GM21717 (cell line): ENCODE results near the gene NPRL2.
"Not testable (repeated sequence)": the region's sequence is repeated elsewhere in the genome, so short reads cannot be mapped to it uniquely, and the experiment has no call there.

ENCODE experiments used
- ATAC-seq: cut with Tn5 transposase; IDR thresholded peaks from one replicate; pipeline ENCODE4 v1.9.1; 2021; ENCODE audit warnings: mild to moderate bottlenecking, moderate library complexity; ENCODE audit not compliant: unreplicated experiment

NPRL2 gene

DNA sequence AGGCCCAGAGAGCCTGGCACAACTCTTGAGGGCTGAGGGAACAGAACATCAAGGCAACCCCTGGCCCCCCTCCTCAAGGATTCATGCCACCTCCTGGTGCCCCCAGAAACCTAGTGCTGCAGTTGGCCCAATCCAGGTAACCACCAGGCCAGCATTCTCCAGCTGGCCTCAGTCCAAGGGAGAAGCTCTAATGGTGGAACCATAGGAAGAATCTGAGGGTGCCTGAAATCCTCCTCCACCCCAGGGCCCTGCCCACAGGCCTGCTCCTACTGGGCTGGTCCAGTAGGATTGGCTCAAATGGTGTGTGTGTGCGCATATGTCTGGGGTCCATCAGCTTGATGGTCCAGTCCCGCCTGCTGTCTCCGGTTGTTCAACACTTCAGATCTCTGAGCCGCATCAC lies 35.8 kb downstream of the NPRL2 start:
- no peak for ATAC-seq

DNA sequence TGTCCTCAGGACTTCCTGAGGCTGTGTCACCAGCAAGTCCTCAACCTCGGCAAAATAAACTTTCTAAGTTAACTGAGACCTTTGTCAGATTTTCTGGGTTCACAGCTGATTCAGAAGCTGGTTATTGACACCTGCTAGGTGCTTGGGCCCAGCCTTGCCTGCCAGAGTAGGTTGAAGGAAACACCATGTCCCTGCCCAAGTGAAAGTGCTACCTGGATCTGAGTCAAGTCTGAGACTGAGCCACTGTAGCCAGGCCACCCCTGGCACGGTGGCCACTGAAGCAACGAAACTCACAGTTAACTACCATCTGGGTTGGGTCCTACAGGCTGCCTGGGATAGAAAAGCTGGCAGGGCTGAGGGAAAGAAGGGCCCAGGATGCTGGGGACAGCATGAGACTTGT lies 36.2 kb downstream of the NPRL2 start:
- ATAC-seq, result no peak

DNA sequence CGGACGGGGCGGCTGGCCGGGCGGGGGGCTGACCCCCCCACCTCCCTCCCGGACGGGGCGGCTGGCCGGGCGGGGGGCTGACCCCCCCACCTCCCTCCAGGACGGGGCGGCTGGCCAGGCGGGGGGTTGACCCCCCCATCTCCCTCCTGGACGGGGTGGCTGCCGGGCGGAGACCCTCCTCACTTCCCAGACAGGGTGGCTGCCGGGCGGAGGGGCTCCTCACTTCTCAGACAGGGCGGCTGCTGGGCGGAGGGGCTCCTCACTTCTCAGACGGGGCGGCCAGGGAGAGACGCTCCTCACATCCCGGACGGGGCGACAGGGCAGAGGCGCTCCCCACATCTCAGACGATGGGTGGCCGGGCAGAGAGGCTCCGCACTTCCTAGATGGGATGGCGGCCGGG lies 38.5 kb downstream of the NPRL2 start:
- ATAC-seq, result not testable (repeated sequence)

DNA sequence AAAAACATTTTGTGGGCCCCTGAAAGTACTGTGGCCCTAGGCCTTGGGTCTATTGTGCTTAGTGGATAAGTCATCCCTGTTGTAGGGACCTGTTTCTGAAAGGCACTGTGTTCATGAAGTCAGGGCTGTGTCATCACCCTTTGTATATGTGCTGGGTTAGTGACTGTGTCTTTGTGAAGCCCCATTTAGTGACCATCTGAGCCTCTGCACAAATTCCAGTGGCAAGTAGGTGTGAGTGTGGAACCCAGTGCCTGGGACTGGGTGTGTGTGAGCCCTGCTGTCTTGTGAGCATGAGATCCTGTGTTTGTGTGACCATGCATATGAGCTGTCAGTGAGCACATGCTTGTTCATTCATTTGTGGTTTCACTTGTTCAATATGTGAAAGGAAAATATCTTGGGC lies 46.0 kb downstream of the NPRL2 start:
- no peak for ATAC-seq

DNA sequence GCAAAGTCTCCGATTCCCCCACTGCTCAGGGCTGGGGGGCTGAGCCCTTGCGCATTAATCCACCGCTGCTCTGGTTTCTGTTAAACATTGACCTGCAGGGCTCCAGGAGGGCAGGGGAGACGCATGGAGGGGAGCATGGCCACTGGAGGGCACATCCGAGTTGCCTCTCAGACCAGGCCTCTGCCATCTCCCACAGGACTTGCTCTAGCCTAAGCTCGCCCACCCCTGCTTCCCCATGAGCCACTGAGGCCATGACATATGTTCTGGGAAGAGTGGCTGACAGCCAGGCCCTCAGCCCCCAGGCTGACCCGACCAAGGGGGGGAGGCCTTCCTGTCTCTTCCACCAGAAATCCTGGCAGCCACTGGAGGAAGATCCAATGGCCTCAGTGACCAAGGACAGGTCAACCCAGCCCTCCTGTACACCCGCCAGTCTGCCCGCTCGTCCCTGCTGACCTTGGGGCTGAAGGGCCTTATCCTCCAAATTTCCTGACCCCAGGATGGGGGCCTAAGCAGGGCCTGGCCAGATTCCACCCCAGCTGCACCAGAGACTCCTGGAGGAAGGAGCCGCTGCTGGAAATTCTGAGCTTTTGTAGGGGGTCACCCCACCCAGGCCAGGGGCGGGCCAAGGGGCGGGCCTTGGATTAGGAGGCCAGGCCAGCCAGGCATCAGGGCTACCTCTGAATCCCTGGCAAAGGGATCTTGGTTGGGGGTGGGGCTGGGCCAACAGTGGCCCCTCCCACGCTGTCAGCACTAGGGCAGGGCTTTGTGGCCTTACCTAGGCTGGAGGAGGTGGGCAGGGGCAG lies 47.4 kb downstream of the NPRL2 start, which contains the start of gene HYAL1:
Gene HYAL1 (minus strand): TSS at position 562 of the 803 bp plus-strand sequence. CDS start 618 bp downstream, outside the sequence.
- no peak for ATAC-seq

DNA sequence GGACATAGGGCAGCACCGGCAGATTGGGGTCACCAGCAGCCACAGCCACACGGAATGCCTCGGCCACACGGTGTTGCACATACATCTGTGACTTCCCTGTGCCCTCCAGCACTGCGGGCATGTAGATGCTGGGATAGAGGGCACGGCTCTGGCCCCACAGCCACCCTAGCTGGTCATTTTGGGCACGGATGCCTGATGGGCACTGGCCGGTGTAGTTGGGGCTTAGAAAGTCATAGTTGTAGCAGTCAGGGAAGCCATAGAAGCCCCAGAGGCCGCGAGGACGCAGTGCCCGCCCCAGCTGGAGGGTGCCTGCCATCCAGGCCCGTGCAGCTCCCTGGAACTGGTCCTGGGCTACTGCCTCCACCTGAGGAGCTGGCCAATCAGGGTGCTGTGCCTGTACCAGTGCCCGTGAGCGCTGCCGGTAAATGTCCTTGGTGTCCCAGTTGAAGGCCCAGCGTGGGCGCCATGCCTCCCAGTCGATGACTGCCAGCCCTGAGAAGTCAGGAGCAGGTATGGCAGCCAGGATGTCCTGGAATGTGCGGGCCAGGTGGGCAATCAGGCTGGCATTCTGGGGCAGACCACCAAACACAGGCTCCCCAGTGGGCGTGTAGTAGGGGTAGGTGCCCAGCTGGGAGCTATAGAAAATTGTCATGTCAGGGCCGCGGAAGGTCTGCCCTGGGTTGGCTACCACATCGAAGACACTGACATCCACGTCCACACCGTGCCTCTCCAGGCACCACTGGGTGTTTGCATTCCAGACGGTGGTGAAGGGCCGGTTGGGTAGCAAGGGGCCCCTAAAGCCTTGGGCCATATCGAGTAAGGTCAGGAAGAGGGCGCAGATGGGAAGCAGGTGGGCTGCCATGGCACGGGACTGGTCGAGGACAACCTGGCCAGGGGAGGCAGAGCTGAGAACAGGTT lies 48.2 kb downstream of the NPRL2 start:
- ATAC-seq, result no peak

DNA sequence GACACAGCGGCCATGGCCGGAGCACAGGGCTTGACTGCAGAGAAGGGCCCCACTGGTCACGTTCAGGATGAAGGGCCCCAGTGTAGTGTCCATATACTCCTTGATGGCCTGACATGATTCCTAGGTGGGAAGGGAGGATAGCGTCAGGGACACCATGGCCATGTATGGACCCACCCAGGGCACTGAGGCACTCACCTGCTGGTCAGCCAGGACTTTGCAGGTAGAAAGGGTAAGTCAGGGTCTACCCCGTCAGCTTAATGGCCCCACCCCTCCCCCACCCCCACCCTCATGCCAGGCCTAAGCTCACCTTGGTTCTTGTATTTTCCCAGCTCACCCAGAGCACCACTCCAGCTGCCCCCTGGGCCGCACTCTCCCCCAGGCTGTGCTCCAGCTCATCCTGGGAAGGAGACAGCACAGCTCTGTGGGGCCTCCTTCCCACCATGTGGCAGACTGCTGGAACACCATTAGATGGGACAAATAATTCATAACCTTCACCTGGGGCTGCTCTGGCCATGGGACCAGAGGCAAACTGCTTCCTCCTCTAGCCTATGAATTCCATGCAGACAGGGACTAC lies 49.8 kb downstream of the NPRL2 start:
- ATAC-seq, result no peak

DNA sequence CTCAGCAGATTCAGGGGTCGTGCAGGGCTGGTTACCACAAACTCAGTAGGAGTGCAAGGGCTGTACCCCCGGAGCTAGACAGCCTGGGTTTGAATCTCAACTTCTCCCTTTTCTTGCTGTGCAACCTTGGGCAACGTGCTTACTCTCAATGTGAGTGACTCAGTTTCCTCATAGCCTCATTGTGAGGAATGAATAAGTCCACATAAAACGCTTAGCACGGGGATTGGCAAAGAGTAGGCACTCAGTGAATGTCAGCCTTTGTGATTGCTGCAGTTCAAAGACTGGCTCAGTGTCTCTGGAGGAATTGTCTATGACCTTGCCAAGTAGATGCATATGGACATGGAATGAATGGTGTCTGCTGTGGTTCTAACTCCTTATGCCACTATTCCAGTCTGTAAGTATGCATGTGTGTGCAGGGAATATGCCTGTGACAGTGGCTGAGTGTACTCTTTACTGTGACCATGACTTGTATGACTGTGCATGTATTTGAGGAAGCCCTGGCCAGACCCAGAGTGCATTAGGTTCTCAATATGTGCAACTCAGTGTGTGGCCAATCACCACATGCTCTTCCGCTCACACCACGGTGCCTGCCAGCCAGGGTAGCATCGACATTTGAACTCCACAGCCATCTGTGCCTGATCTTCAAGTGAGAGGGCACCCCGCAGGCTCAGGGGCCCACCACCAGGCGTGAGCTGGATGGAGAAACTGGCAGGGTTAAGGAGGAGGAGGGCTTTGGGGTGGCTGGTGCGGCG lies 50.5 kb downstream of the NPRL2 start:
- no peak for ATAC-seq

DNA sequence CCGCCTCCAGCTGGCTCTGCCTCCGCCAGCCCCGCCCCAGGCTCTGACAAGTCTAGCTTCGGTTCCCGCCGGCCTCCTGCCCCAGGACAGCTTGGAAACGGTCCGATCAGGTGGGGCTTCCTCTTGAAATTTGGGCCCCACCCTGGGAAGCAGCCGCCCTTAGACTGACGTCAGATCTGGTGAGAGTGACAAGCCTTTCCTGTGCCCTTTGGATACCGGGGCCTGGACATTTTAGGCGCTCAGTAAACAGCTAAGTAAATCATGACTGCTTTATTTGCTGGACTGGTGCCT lies 51.0 kb downstream of the NPRL2 start:
- no peak for ATAC-seq

DNA sequence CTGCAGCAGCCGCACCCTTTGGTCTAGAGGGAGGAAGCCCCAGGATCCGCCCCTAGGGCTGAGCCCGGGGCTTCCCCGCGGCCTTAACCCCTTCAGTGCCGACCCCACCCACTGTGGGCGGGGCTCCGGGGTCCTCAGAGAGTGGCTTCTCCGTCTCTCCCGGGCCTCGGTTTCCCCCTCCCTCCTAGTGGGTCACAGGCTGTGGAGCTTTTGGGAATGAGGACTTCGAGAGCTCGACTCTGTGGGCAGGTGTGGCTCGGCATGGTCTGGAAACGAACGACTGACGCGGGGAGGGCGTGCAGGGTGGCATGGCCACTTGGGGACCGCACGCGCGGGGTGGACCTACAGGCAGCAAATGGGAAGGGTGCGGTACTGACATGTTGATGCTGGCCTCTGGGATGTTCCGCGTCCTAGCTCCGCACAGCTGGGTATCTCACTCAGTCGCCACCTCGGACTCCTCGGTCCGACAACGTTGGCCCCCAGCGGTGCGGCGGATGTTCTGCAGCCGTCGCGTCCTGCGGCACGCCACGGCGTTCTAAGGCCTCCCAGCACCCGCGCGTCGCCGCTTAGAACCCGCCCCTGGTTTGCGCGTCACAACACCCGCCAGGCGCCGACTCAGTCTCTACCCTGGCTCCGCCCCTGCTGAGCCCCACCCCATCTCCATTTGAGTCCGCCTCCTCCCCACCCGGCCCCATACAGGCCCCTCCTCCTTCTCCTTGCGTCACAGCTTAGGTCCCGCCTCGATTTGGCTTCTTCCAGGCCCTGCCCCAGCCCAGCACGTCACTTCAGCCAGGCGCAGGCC lies 51.5 kb downstream of the NPRL2 start, which contains the start of the genes HYAL3 and NAA80:
Gene HYAL3 (minus strand): TSS at position 570 of the 802 bp plus-strand sequence. CDS start 3,803 bp downstream, outside the sequence.
Gene NAA80 (minus strand): TSS at position 570 of the 802 bp plus-strand sequence. CDS start 1,942 bp downstream, outside the sequence.
- peak; percentile 72 for ATAC-seq

DNA sequence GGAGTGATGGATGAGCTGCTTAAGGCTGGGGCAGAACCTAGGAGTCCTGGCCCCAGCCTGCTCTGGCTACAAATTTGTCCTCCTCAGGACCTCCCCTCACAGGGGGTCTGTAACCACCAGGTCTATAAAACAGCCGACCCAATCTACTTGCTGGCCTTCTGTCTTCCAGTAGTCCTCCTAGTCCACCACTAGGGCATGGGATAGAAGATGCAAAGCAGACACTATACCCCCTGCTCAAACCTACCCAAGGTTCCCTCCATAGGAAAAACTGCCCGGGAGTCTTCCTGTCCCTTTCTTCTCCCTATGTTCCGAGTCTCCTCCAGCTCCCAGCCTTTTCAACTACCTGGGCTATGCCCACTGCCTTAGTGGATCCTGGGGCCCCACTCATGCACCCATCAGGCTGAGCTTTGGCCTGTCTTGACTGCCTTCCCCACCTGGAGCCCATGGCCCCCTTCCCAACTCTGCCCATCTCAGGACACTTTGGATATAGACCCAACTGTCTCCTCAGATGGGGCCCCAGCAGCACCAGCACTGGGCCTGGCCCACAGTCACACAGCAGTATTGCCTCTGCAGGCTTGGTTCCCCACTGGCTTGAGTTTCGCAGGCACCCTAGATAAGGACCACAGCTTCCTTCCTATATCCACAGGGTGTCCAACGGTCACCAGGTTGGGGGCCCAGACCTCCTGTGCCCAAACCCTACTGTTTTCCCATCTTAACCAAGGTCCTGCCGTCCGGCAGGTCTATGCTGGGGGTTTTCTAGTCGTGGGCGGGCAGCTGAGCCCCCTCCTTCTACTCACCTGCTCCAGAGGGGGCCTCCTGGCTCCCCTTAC lies 52.5 kb downstream of the NPRL2 start:
- ATAC-seq, result no peak

DNA sequence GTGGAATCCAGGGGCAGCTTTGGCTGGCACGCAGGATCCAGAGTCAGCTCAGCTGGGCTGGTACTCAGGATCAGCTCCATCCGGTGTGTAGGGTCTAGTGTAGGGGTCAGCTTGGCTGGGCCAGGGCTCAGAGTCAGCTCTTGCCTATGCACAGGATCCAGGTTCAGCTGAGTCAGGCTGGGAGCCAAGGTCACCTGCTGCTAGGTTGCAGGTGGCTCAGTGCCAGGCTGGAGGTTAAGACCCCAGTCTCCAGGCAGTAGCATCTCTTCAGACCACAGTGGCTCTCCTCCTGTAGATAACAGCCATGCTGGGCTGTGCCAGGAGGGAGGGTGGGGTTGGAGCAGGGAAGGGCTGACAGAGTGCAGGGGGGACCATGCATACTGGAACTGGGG lies 53.2 kb downstream of the NPRL2 start:
- ATAC-seq, result no peak
